ENCODE data around the gene CHRNG. TPM values are rescaled to one million over a fixed set of nuclear protein-coding genes. Genes with fewer than 3 reads are reported as not detected.

Gene CHRNG
- total RNA-seq (77.7 TPM), polyA plus RNA-seq (ENCODE audit: insufficient read depth in 1 of 8, insufficient read length in 8 of 8, low replicate concordance in 1 of 8) (100 to 1,000 TPM in 4 of 8 donors, 10 to 100 TPM in 4; 75.0 to 165 (median 105) TPM)
- long read RNA-seq, donor 1, transcript CHRNG-203 (5 exons, 880 nt) = major isoform, 7 of 15 reads
- long read RNA-seq, donor 1, partial matches to known transcripts = 5 of 15 reads
- long read RNA-seq, donor 1, other reads (novel, unspliced or antisense) = 0 of 15 reads
- long read RNA-seq, donor 2, partial matches to known transcripts = 0 of 1 reads
- long read RNA-seq, donor 2, other reads (novel, unspliced or antisense) = 0 of 1 reads
- long read RNA-seq, donor 3, transcript CHRNG-202 (12 exons, 2,262 nt) = minor isoform, 7 of 96 reads
- long read RNA-seq, donor 3, transcript CHRNG-203 (5 exons, 880 nt) = major isoform, 16 of 96 reads
- long read RNA-seq, donor 3, partial matches to known transcripts = 71 of 96 reads
- long read RNA-seq, donor 3, other reads (novel, unspliced or antisense) = 0 of 96 reads
- long read RNA-seq, donor 4, transcript CHRNG-203 (5 exons, 880 nt) = major isoform, 5 of 23 reads
- long read RNA-seq, donor 4, partial matches to known transcripts = 16 of 23 reads
- long read RNA-seq, donor 4, other reads (novel, unspliced or antisense) = 0 of 23 reads
- long read RNA-seq, donor 5, transcript CHRNG-202 (12 exons, 2,262 nt) = major isoform, 17 of 53 reads
- long read RNA-seq, donor 5, transcript CHRNG-203 (5 exons, 880 nt) = major isoform, 17 of 53 reads
- long read RNA-seq, donor 5, partial matches to known transcripts = 17 of 53 reads
- long read RNA-seq, donor 5, other reads (novel, unspliced or antisense) = 0 of 53 reads
- long read RNA-seq, donor 6, transcript CHRNG-203 (5 exons, 880 nt) = major isoform, 36 of 126 reads
- long read RNA-seq, donor 6, transcript CHRNG-202 (12 exons, 2,262 nt) = minor isoform, 7 of 126 reads
- long read RNA-seq, donor 6, partial matches to known transcripts = 82 of 126 reads
- long read RNA-seq, donor 6, other reads (novel, unspliced or antisense) = 0 of 126 reads
- long read RNA-seq, donor 7, transcript CHRNG-203 (5 exons, 880 nt) = major isoform, 19 of 73 reads
- long read RNA-seq, donor 7, partial matches to known transcripts = 50 of 73 reads
- long read RNA-seq, donor 7, other reads (novel, unspliced or antisense) = 0 of 73 reads
- long read RNA-seq, donor 8, transcript CHRNG-203 (5 exons, 880 nt) = major isoform, 10 of 16 reads
- long read RNA-seq, donor 8, partial matches to known transcripts = 5 of 16 reads
- long read RNA-seq, donor 8, other reads (novel, unspliced or antisense) = 0 of 16 reads
- long read RNA-seq, donor 9, transcript CHRNG-203 (5 exons, 880 nt) = major isoform, 14 of 24 reads
- long read RNA-seq, donor 9, partial matches to known transcripts = 5 of 24 reads
- long read RNA-seq, donor 9, other reads (novel, unspliced or antisense) = 0 of 24 reads
- long read RNA-seq, donor 10, transcript CHRNG-203 (5 exons, 880 nt) = major isoform, 25 of 53 reads
- long read RNA-seq, donor 10, partial matches to known transcripts = 25 of 53 reads
- long read RNA-seq, donor 10, other reads (novel, unspliced or antisense) = 0 of 53 reads
- long read RNA-seq, donor 11, transcript CHRNG-203 (5 exons, 880 nt) = major isoform, 18 of 28 reads
- long read RNA-seq, donor 11, partial matches to known transcripts = 8 of 28 reads
- long read RNA-seq, donor 11, other reads (novel, unspliced or antisense) = 0 of 28 reads

- Histone ChIP-seq H3K4me1 (ENCODE audit: control insufficient read depth, insufficient read depth, low read length) (peaks cover 70% of the 10 kb centered on the region), H3K36me3 (ENCODE audit: control insufficient read depth, insufficient read depth, low read length) (peaks cover 48% of the 10 kb centered on the region), H3K9me3 (replicated peaks; ENCODE audit: control insufficient read depth, low read depth, low read length) (peaks cover 5% of the 10 kb centered on the region), H3K4me3 (ENCODE audit: low read length) (peak within 1 kb of the TSS; percentile 54), H3K27ac (ENCODE audit: low read length) (peak within 1 kb of the TSS; percentile 75), H3K27me3 (ENCODE audit: control insufficient read depth, insufficient read depth, low read length) (peaks cover 4% of the 10 kb centered on the region)
- WGBS (ENCODE audit: insufficient coverage) = 14% methylated on average over 8 of the region's 23 CpGs
- peak; percentile 81 for DNase-seq
These were observed at the start of gene CHRNG for GRCh38 chr2:232539298-232540231. Gene CHRNG, plus strand, starts transcription at chr2:232539692. Its CDS starts 56 bp downstream, at chr2:232539748.

GRCh38 chr2:232490221-232491138 lies 49.0 kb upstream of the CHRNG start:
- Histone ChIP-seq H3K27ac (ENCODE audit: low read length) (no peak overlapping the region), H3K9me3 (replicated peaks; ENCODE audit: control insufficient read depth, low read depth, low read length) (no peaks in the 10 kb centered on the region), H3K4me3 (ENCODE audit: low read length) (no peak overlapping the region), H3K36me3 (ENCODE audit: control insufficient read depth, insufficient read depth, low read length) (no peaks in the 10 kb centered on the region), H3K27me3 (ENCODE audit: control insufficient read depth, insufficient read depth, low read length) (peaks cover 50% of the 10 kb centered on the region), H3K4me1 (ENCODE audit: control insufficient read depth, insufficient read depth, low read length) (peaks cover 10% of the 10 kb centered on the region)
- DNase-seq = no peak
- WGBS (ENCODE audit: insufficient coverage) = 80% methylated on average over 11 of the region's 30 CpGs

- Histone ChIP-seq H3K4me3 (ENCODE audit: low read length) (no peak overlapping the region), H3K27me3 (ENCODE audit: control insufficient read depth, insufficient read depth, low read length) (peaks cover 45% of the 10 kb centered on the region)
- WGBS (ENCODE audit: insufficient coverage) = 83% methylated on average over 12 of the region's 12 CpGs
These were observed 48.2 kb upstream of the CHRNG start for GRCh38 chr2:232491139-232491780.

GRCh38 chr2:232492236-232492848 lies 47.1 kb upstream of the CHRNG start:
- H3K36me3 ChIP-seq (ENCODE audit: control insufficient read depth, insufficient read depth, low read length) = no peaks in the 10 kb centered on the region
- DNase-seq = no peak
- H3K4me1 ChIP-seq (ENCODE audit: control insufficient read depth, insufficient read depth, low read length) = no peaks in the 10 kb centered on the region
- WGBS (ENCODE audit: insufficient coverage) = 78% methylated on average over 4 of the region's 8 CpGs
- no peak overlapping the region for H3K27ac ChIP-seq (ENCODE audit: low read length)
- peaks cover 38% of the 10 kb centered on the region for H3K27me3 ChIP-seq (ENCODE audit: control insufficient read depth, insufficient read depth, low read length)
- no peak overlapping the region for H3K4me3 ChIP-seq (ENCODE audit: low read length)
- no peaks in the 10 kb centered on the region for H3K9me3 ChIP-seq (replicated peaks; ENCODE audit: control insufficient read depth, low read depth, low read length)

More at GRCh38 chr2:232491139-232491780, 48.2 kb upstream of the CHRNG start:
- no peak overlapping the region for H3K27ac ChIP-seq (ENCODE audit: low read length)
- no peaks in the 10 kb centered on the region for H3K9me3 ChIP-seq (replicated peaks; ENCODE audit: control insufficient read depth, low read depth, low read length)
- no peaks in the 10 kb centered on the region for H3K36me3 ChIP-seq (ENCODE audit: control insufficient read depth, insufficient read depth, low read length)
- DNase-seq = no peak
- H3K4me1 ChIP-seq (ENCODE audit: control insufficient read depth, insufficient read depth, low read length) = peaks cover 6% of the 10 kb centered on the region

- Histone ChIP-seq H3K9me3 (replicated peaks; ENCODE audit: control insufficient read depth, low read depth, low read length) (no peaks in the 10 kb centered on the region), H3K27me3 (ENCODE audit: control insufficient read depth, insufficient read depth, low read length) (peaks cover 37% of the 10 kb centered on the region), H3K4me3 (ENCODE audit: low read length) (no peak overlapping the region), H3K27ac (ENCODE audit: low read length) (no peak overlapping the region), H3K4me1 (ENCODE audit: control insufficient read depth, insufficient read depth, low read length) (no peaks in the 10 kb centered on the region), H3K36me3 (ENCODE audit: control insufficient read depth, insufficient read depth, low read length) (no peaks in the 10 kb centered on the region)
- 90% methylated on average over 21 of the region's 24 CpGs for WGBS (ENCODE audit: insufficient coverage)
- DNase-seq = no peak
These were observed 46.4 kb upstream of the CHRNG start for GRCh38 chr2:232492963-232493700.

- Histone ChIP-seq H3K36me3 (ENCODE audit: control insufficient read depth, insufficient read depth, low read length) (no peaks in the 10 kb centered on the region), H3K4me3 (ENCODE audit: low read length) (no peak overlapping the region), H3K4me1 (ENCODE audit: control insufficient read depth, insufficient read depth, low read length) (no peaks in the 10 kb centered on the region), H3K27ac (ENCODE audit: low read length) (no peak overlapping the region), H3K27me3 (ENCODE audit: control insufficient read depth, insufficient read depth, low read length) (peaks cover 32% of the 10 kb centered on the region), H3K9me3 (replicated peaks; ENCODE audit: control insufficient read depth, low read depth, low read length) (no peaks in the 10 kb centered on the region)
- DNase-seq = no peak
- 62% methylated on average over 7 of the region's 10 CpGs for WGBS (ENCODE audit: insufficient coverage)
These were observed 45.6 kb upstream of the CHRNG start for GRCh38 chr2:232493701-232494474.
